ENCODE results near the gene JPH2.
A peak's percentile ranks its signal among the peaks of the same experiment; 100 is the strongest.
"Not testable (repeated sequence)": the region's sequence is repeated elsewhere in the genome, so short reads cannot be mapped to it uniquely, and the experiment has no call there.

Gene JPH2

DNA sequence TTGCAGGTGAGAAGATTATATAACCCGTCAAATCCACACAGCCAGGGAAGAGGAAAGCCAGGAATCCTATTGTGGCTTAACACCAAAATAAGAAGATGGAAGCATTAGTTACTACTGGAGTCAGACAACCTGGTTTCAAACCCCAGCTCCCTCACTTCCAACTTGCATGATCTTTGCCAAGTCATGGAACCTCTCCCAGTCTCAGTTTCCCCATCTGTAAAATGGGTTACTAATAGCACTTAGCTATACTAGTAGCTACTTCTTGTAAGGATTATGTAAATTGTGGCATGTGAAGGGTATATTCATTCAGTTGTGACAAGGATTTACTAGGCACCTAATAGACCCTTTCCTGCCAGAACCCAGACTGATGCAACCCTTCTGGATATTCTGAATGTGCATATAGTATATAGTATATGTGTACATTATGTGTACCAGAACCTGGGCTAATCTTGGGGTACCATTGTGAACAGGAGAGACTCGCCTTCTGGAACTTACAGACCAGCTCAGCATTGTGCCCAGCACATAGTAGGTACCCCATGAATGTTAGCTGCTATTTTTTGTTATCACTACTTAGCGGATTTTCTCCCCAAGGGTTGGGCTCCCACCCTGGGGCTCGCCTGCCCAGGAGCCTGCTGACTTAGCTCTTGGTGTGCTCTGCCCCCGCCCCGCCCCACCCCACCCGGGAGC, 50.3 kb downstream of the JPH2 start:
- Histone ChIP-seq H3K27ac (ENCODE audit: low read length) (peak overlapping the region; percentile 98), H3K9me3 (ENCODE audit: control insufficient read depth in 2 of 2, low read length in 2 of 2) (no peaks in the 10 kb centered on the region), H3K4me1 (ENCODE audit: control insufficient read depth, insufficient read depth, low read length) (peaks cover 64% of the 10 kb centered on the region), H3K9ac (ENCODE audit: low read length in 2 of 2) (peak overlapping the region; percentile 51 to 63), H3K36me3 (ENCODE audit: control insufficient read depth in 2 of 2, insufficient read depth in 2 of 2, low read length in 2 of 2) (peaks cover 0 to 3% of the 10 kb centered on the region in 2 donors), H3K27me3 (ENCODE audit: control insufficient read depth in 1 of 2, insufficient read depth in 2 of 2, low read length in 2 of 2) (no peaks in the 10 kb centered on the region), H3K4me3 (ENCODE audit: low read length in 2 of 2) (no peak overlapping the region)

DNA sequence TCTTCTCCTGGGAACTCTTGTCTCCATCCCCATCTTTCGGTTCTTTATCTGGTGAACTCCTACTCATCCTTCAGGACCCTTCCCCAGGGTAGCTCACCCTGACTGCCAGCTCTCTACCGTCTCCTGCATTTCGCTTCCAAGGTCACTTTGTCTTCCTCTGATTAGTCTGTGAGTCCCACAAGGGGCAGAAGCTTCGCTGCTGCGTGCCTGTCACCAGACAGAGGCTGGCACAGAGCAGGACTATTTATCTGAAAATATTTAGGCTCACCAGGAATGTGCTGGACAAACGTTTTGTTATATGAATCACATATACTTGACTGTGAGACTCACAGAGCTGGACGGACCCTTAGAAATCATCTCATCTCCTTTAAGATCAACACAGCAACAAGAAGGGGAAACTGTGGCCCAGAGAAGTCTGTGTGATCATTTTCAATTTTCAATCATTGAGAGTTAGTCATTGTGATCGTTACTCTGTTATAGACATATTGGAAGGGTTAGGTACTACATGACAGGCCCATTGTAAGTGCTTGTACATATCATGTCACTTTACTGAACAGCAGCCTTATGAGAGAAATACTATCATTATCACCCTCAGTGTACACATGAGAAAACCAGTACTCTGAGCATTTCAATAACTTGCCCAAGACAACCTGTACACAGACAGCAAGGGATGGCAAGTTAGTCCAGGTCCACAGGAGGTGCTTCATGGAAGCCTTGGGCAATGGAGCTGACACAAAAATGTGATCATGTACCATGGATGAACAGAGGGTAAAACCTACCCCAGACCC, 51.4 kb downstream of the JPH2 start:
- Histone ChIP-seq H3K4me3 (ENCODE audit: low read length in 2 of 2) (no peak overlapping the region), H3K27me3 (ENCODE audit: control insufficient read depth in 1 of 2, insufficient read depth in 2 of 2, low read length in 2 of 2) (no peaks in the 10 kb centered on the region), H3K9me3 (ENCODE audit: control insufficient read depth in 2 of 2, low read length in 2 of 2) (no peaks in the 10 kb centered on the region), H3K9ac (ENCODE audit: low read length in 2 of 2) (peak overlapping the region; percentile 0 to 14), H3K27ac (ENCODE audit: low read length) (peak overlapping the region; percentile 98), H3K36me3 (ENCODE audit: control insufficient read depth in 2 of 2, insufficient read depth in 2 of 2, low read length in 2 of 2) (peaks cover 0 to 3% of the 10 kb centered on the region in 2 donors), H3K4me1 (ENCODE audit: control insufficient read depth, insufficient read depth, low read length) (peaks cover 61% of the 10 kb centered on the region)

DNA sequence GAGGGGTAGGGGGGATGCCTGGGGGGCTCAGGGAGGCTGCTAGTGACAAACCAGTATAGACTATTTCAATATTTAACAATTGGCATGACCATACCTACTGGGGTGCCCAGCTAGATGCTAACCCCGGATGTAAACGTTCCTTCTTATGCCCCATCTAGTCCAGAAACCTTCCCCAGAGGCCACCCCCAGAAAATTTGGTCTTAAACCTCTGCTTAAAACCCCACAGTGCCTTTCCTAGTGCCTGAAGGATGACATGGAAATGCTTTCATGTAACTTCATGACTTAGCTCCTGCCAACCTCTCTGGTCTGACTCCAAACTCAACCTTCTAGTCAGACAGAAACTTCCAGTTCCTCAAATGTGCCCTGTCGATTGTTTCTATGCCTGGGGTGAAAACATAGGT, 52.0 kb downstream of the JPH2 start:
- peak overlapping the region in 1 of 2 donors; percentile 0 for H3K9ac ChIP-seq (ENCODE audit: low read length in 2 of 2)
- peaks cover 0 to 3% of the 10 kb centered on the region in 2 donors for H3K36me3 ChIP-seq (ENCODE audit: control insufficient read depth in 2 of 2, insufficient read depth in 2 of 2, low read length in 2 of 2)
- H3K9me3 ChIP-seq (ENCODE audit: control insufficient read depth in 2 of 2, low read length in 2 of 2), result no peaks in the 10 kb centered on the region
- peaks cover 61% of the 10 kb centered on the region for H3K4me1 ChIP-seq (ENCODE audit: control insufficient read depth, insufficient read depth, low read length)
- no peak overlapping the region for H3K4me3 ChIP-seq (ENCODE audit: low read length in 2 of 2)
- peak overlapping the region; percentile 98 for H3K27ac ChIP-seq (ENCODE audit: low read length)
- H3K27me3 ChIP-seq (ENCODE audit: control insufficient read depth in 1 of 2, insufficient read depth in 2 of 2, low read length in 2 of 2), result no peaks in the 10 kb centered on the region

DNA sequence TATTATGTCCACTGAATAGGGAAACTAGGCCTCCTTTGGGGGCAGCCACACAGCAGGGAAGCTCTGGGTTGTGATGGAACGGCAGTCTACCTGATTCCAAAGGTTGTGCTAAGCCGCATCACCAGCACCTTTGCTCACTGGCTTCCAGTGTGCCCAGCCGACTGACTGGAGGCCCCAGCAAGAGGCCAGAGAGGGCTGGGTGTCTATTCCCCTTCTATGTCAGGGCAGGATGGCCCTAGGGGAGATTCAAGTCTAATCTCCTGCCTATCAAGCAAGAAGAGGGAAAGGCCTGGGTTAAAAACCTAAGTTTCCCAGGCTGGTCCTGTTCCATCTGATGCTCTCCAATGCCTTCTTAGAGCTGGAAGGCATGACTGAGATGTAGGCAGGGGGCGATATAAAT, 53.6 kb downstream of the JPH2 start:
- Histone ChIP-seq H3K36me3 (ENCODE audit: control insufficient read depth in 2 of 2, insufficient read depth in 2 of 2, low read length in 2 of 2) (peaks cover 0 to 3% of the 10 kb centered on the region in 2 donors), H3K4me1 (ENCODE audit: control insufficient read depth, insufficient read depth, low read length) (peaks cover 59% of the 10 kb centered on the region), H3K27ac (ENCODE audit: low read length) (peak overlapping the region; percentile 46), H3K4me3 (ENCODE audit: low read length in 2 of 2) (no peak overlapping the region), H3K9ac (ENCODE audit: low read length in 2 of 2) (peak overlapping the region in 1 of 2 donors; percentile 29), H3K9me3 (ENCODE audit: control insufficient read depth in 2 of 2, low read length in 2 of 2) (no peaks in the 10 kb centered on the region), H3K27me3 (ENCODE audit: control insufficient read depth in 1 of 2, insufficient read depth in 2 of 2, low read length in 2 of 2) (no peaks in the 10 kb centered on the region)

DNA sequence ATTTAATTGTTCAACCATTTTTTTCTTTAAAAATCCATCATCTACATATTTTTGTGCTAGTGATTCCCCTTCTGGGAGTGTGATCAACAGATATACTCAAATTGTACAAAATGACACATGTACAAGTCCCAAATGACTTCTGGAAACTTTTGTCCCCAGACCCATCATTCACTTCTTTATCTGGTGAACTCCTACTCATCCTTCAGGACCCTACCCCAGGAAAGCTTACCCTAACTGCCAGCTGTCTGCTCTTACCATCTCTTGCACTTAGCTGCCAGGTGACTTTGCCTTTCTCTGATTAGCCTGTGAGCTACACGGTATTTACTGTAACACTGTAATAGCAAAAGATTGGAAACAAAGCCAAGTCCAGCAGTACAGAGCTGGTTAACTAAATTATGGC, 55.3 kb downstream of the JPH2 start:
- Histone ChIP-seq H3K4me1 (ENCODE audit: control insufficient read depth, insufficient read depth, low read length) (peaks cover 43% of the 10 kb centered on the region), H3K9ac (ENCODE audit: low read length in 2 of 2) (no peak overlapping the region), H3K4me3 (ENCODE audit: low read length in 2 of 2) (no peak overlapping the region), H3K9me3 (ENCODE audit: control insufficient read depth in 2 of 2, low read length in 2 of 2) (no peaks in the 10 kb centered on the region), H3K27me3 (ENCODE audit: control insufficient read depth in 1 of 2, insufficient read depth in 2 of 2, low read length in 2 of 2) (no peaks in the 10 kb centered on the region), H3K27ac (ENCODE audit: low read length) (peak overlapping the region; percentile 24), H3K36me3 (ENCODE audit: control insufficient read depth in 2 of 2, insufficient read depth in 2 of 2, low read length in 2 of 2) (peaks cover 0 to 3% of the 10 kb centered on the region in 2 donors)

DNA sequence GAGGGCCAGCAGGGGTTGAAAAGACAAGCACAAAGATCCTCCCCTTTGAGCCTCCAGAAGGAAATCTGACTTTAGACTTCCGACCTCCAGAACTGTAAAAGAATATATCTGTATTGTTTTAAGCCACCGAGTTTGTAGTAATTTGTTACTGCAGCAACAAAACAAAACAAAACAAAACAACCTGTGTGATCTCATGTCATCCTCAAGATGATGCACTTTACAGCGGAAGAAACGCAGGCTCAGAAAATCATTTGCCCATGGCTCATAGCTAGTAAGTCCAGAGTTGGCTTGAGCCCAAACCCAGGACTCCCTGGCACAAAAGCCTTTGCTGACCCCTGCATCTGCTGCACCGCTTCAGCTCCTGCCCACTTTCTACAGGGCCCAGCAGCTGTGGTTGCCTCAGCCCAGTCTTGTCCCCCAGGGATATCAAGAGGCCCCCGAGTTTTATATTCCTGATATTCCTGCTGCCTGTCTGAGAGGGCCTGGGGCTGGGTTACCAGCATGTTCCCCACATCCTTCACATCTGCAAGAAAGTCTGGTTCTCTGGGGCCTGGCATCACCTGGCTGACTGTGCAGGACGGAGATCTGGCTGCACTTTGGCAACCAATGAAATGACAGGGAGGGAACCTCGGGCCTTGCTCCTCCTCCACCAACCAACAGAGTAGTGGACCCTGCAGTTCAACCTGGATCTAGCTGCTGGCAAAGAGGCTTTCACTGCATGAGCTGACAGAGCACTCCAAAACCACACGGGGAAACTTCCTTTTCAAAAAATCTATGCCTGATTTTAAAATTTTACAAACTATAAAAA, 56.9 kb downstream of the JPH2 start:
- Histone ChIP-seq H3K27me3 (ENCODE audit: control insufficient read depth in 1 of 2, insufficient read depth in 2 of 2, low read length in 2 of 2) (no peaks in the 10 kb centered on the region), H3K4me1 (ENCODE audit: control insufficient read depth, insufficient read depth, low read length) (peaks cover 34% of the 10 kb centered on the region), H3K36me3 (ENCODE audit: control insufficient read depth in 2 of 2, insufficient read depth in 2 of 2, low read length in 2 of 2) (peaks cover 0 to 6% of the 10 kb centered on the region in 2 donors), H3K4me3 (ENCODE audit: low read length in 2 of 2) (peak overlapping the region in 1 of 2 donors; percentile 15), H3K9me3 (ENCODE audit: control insufficient read depth in 2 of 2, low read length in 2 of 2) (no peaks in the 10 kb centered on the region), H3K9ac (ENCODE audit: low read length in 2 of 2) (no peak overlapping the region), H3K27ac (ENCODE audit: low read length) (peak overlapping the region; percentile 79)

DNA sequence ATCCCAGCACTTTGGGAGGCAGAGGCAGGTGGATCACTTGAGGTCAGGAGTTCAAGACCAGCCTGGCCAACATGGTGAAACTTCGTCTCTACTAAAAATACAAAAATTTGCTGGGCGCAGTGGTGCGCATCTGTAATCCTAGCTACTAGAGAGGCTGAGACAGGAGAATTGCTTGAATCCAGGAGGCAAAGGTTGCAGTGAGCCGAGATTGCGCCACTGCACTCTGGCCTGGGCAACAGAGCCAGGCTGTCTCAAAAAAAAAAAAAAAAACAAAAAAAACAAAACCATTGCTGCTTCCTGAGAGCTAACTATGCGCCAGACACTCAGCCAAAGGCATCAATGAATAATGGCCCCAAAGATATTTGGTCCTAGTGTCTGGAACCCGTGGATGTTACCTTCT, 57.7 kb downstream of the JPH2 start:
- H3K9me3 ChIP-seq (ENCODE audit: control insufficient read depth in 2 of 2, low read length in 2 of 2); H3K36me3 ChIP-seq (ENCODE audit: control insufficient read depth in 2 of 2, insufficient read depth in 2 of 2, low read length in 2 of 2); H3K9ac ChIP-seq (ENCODE audit: low read length in 2 of 2); H3K27me3 ChIP-seq (ENCODE audit: control insufficient read depth in 1 of 2, insufficient read depth in 2 of 2, low read length in 2 of 2); H3K4me3 ChIP-seq (ENCODE audit: low read length in 2 of 2): not testable (repeated sequence)
- Histone ChIP-seq H3K27ac (ENCODE audit: low read length) (peak overlapping the region; percentile 79), H3K4me1 (ENCODE audit: control insufficient read depth, insufficient read depth, low read length) (peaks cover 39% of the 10 kb centered on the region)

DNA sequence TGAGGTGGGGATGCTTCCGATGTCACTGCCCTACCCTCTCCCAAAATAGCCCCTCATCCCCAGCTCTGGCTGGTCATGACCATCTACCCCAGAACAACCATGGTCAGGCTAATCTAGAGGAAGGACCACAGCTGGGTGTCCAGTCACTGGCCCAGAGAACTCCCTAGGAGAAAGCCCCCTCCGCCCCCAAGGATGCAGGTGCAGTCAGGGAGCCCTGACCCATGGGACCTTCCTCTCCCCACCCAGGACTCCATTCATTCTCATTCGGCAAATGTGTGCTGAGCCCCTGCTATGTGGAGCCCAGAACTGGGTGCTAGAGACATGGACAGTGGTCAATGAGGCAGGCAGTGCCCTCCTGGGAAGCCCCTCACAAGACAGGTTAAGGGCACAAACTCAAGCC, 60.5 kb downstream of the JPH2 start:
- H3K4me1 ChIP-seq (ENCODE audit: control insufficient read depth, insufficient read depth, low read length), result peaks cover 57% of the 10 kb centered on the region
- no peak overlapping the region for H3K9ac ChIP-seq (ENCODE audit: low read length in 2 of 2)
- H3K27ac ChIP-seq (ENCODE audit: low read length), result no peak overlapping the region
- no peaks in the 10 kb centered on the region for H3K9me3 ChIP-seq (ENCODE audit: control insufficient read depth in 2 of 2, low read length in 2 of 2)
- H3K36me3 ChIP-seq (ENCODE audit: control insufficient read depth in 2 of 2, insufficient read depth in 2 of 2, low read length in 2 of 2), result peaks cover 0 to 6% of the 10 kb centered on the region in 2 donors
- no peaks in the 10 kb centered on the region for H3K27me3 ChIP-seq (ENCODE audit: control insufficient read depth in 1 of 2, insufficient read depth in 2 of 2, low read length in 2 of 2)
- no peak overlapping the region for H3K4me3 ChIP-seq (ENCODE audit: low read length in 2 of 2)

DNA sequence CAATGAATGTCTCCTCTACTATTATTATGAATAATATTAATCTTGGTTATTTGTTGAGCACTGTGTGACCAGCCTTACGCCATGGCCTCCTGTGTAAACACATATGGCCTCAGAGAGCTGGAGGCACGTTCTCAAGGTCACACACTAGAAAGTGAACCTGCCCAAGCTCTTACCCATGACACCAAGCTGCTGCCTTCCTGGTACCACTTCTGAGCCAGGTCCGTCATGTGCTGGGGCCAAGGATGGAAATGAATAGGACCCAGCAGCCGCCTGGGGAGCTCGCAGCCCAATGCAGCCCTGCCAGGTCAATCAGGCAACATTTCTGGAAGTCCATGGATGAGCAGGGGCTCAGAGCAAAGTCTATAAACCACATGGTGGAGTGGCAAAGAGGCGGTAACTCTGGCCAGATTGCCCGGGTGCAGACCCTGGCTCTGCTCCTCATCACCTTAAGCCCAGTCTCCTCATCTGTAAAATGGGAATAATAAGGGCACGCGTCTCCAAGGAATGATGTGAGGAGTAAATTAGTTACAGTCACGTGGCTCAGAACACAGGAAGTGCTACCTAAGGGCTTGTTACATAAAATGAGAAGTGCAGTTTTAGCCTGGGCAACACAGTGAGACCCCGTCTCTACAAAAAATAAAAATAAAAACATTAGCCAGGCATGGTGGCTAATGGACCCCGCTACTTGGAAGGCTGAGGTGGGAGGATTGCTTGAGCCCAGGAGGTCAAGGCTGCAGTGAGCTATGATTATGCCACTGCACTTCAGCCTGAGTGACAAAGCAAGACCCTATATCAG, 61.5 kb downstream of the JPH2 start:
- Histone ChIP-seq H3K9me3 (ENCODE audit: control insufficient read depth in 2 of 2, low read length in 2 of 2) (no peaks in the 10 kb centered on the region), H3K36me3 (ENCODE audit: control insufficient read depth in 2 of 2, insufficient read depth in 2 of 2, low read length in 2 of 2) (peaks cover 0 to 6% of the 10 kb centered on the region in 2 donors), H3K4me1 (ENCODE audit: control insufficient read depth, insufficient read depth, low read length) (peaks cover 59% of the 10 kb centered on the region), H3K4me3 (ENCODE audit: low read length in 2 of 2) (no peak overlapping the region), H3K27ac (ENCODE audit: low read length) (peak overlapping the region; percentile 62), H3K9ac (ENCODE audit: low read length in 2 of 2) (no peak overlapping the region), H3K27me3 (ENCODE audit: control insufficient read depth in 1 of 2, insufficient read depth in 2 of 2, low read length in 2 of 2) (no peaks in the 10 kb centered on the region)

Data from stomach smooth muscle (tissue), 2 donors.